ENCODE results near the gene AMMECR1.
"Not testable (repeated sequence)": the region's sequence is repeated elsewhere in the genome, so short reads cannot be mapped to it uniquely, and the experiment has no call there.

Gene AMMECR1

GRCh38 chrX:110257889-110258288, 60.0 kb downstream of the AMMECR1 start:
- no peak for DNase-seq

- DNase-seq: no peak
Observed at GRCh38 chrX:110252711-110253110, 65.2 kb downstream of the AMMECR1 start.

DNA sequence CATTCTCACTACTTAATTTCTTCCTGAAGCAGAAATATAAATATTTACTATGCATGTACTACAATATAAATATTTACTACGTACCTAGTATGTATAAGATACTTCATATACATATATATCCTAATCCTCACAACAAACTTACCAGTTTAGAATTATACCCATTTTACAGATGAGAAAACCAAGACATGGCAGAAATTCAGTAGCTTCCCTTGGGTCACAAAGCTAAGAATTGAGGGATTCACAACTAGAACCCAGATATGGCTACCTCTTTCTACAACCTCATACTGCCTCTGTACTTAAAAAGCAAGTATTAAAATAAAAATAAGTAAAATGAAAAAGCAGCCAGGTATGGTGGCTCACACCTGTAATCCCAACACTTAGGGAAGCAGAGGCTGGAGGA, 65.9 kb downstream of the AMMECR1 start:
- DNase-seq: no peak

GRCh38 chrX:110251526-110251925, 66.4 kb downstream of the AMMECR1 start:
- no peak for DNase-seq

GRCh38 chrX:110250847-110251246, 67.0 kb downstream of the AMMECR1 start:
- no peak for DNase-seq

DNA sequence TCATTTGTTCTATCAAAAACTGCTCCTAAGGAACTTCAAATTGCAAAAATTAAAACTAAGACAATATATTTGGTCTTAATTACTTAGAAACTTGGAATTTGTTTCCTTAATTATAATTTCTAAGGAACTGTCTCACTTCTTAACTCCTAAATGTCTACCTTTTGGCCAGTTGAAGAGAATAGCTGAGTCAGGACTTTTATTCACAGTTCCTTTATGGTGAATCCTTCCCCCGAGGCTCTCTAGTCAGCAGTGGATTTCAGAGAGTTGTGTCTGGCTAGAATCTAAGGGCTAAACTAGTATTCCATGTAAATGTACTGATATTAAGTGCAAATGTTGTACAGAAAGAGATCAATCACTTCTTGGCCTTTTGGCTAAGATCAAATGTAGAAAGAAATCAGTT, 69.3 kb downstream of the AMMECR1 start:
- no peak for DNase-seq

- no peak for DNase-seq
Observed at GRCh38 chrX:110245011-110245410, 72.9 kb downstream of the AMMECR1 start.

GRCh38 chrX:110242371-110242770, 75.5 kb downstream of the AMMECR1 start:
- no peak for DNase-seq

DNA sequence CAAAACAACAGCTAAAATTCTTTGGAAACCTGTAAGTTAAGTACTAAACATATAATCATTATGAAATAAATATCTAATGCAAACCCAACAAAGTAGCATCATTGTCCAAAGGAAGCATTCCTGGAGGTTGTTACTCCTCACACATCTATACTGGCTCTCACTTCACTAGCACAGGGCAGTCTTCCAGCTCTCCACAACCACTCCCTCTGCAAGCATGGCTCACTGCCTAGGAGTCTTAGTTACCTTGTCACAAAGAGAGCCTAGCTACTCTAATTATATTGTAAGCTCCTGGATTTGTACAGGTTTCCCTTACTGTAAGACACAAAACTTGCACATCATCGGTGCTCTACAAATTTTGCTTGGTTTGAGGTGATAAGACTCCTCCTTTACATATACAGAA, 76.1 kb downstream of the AMMECR1 start:
- no peak for DNase-seq

DNA sequence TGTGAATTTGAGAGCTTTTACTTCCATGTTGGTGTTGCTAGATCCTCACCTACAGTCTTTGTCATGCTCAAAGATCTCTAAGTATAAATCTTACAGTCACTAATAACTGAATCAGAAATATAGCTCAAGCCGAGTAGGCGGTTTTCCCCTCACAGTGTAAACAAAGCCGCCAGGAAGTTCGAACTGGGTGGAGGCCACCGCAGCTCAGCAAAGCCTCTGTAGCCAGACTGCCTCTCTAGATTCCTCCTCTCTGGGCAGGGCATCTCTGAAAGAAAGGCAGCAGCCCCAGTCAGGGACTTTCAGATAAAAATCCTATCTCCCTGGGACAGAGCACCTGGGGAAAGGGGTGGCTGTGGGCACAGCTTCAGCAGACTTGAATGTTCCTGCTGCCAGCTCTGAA, 79.6 kb downstream of the AMMECR1 start:
- DNase-seq: peak; percentile 40

- not testable (repeated sequence) for DNase-seq
Observed at GRCh38 chrX:110231485-110231884, 86.4 kb downstream of the AMMECR1 start.

DNA sequence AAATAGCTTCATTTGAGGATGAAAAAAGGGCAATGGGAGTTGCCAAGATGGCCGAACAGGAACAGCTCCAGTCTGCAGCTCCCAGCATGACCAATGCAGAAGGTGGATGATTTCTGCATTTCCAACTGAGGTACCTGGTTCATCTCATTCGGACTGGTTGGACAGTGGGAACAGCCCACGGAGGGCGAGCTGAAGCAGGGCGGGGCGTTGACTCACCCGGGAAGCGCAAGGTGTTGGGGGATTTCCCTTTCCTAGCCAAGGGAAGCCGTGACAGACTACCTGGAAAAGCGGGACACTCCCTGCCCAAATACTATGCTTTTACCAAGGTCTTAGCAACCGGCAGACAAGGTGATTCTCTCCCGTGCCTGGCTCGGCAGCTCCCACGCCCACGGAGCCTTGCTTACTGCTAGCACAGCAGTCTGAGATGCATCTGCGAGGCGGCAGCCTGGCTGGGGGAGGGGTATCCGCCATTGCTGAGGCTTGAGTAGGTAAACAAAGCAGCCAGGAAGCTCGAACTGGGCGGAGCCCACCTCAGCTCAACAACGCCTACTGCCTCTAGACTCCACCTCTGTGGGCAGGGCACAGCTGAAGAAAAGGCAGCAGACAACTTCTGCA, 88.3 kb downstream of the AMMECR1 start:
- not testable (repeated sequence) for DNase-seq

- DNase-seq: no peak
Observed at GRCh38 chrX:110228453-110228852, 89.4 kb downstream of the AMMECR1 start.

GRCh38 chrX:110226931-110227330, 91.0 kb downstream of the AMMECR1 start:
- no peak for DNase-seq

GRCh38 chrX:110224926-110225617, 92.8 kb downstream of the AMMECR1 start:
- no peak for DNase-seq

GRCh38 chrX:110222497-110223257, 95.2 kb downstream of the AMMECR1 start:
- DNase-seq: no peak

DNA sequence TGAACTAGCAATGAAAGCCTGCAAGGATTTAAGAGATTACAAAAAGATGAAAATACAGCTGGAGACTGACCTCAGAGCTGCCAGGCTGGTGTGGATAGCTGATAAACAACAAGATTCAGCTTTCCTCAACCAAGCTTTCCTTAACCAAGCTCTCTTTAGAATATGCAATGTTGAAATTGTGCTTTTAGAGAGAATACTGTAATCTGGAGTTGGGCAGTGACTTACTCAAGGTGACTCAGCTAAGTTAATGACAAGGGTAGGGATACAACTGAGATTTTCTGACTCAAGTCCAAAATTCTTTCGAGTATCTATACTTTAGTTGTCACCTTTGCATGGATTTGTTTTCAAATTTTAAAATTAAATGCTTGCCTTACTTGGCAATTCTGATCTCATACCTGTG, 98.0 kb downstream of the AMMECR1 start:
- DNase-seq: peak; percentile 49

DNA sequence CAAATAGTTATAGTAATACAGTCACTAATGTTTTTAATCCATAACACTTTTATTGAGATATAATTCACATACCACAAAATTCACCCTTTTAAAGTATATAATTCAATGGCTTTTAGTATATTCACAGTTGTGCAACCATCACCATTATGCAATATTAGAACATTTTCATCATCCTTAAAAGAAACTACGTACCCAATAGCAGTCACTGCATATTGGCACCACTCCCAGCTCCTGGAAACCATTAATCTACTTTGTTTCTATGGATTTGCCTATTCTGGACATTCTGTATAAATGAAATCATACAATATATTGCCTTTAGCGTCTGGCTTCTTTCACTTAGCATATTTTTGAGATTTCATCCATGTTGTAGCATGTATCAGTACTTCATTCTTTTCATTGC, 99.3 kb downstream of the AMMECR1 start:
- DNase-seq: no peak

DNA sequence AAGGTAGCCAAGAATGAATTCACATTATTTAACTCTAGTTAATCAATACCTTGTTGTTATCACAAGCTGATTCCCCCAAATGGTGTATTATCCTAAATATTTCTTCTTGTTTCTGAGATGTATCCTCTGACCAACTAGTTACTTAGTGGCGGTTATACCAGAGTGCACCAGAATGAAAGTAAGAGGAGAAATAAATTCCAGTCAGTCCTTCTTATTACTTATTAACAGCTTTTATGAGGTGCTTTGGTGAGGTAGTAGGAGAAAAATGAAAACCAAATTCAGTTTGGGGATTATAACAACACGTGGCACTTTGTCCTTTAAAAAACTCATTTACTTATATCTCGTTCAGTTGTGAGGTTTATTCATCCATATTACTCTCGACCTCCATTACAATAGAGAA, 101.9 kb downstream of the AMMECR1 start:
- no peak for DNase-seq

- DNase-seq: peak; percentile 31
Observed at GRCh38 chrX:110215411-110215810, 102.5 kb downstream of the AMMECR1 start.

DNA sequence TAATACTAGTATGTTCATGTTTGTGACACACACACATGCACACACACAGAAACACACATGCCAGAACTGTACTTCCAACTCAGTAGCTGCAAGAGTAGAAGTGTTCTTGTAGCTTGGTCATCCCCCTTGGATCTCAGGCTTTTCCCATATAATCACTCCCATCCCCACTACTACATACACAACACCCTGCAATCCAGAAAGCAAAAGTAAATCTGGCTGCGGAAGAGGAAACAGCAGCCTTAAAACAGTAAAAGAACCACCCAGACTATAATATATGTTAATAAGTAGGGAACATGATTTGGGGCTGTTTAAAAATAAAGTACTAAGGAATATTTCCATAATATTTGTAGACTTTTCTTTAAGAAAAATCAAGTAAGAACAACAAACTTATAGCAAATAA, 103.2 kb downstream of the AMMECR1 start:
- no peak for DNase-seq

- no peak for DNase-seq
Observed at GRCh38 chrX:110213183-110213582, 104.7 kb downstream of the AMMECR1 start.

GRCh38 chrX:110212299-110212698, 105.6 kb downstream of the AMMECR1 start:
- DNase-seq: no peak

DNA sequence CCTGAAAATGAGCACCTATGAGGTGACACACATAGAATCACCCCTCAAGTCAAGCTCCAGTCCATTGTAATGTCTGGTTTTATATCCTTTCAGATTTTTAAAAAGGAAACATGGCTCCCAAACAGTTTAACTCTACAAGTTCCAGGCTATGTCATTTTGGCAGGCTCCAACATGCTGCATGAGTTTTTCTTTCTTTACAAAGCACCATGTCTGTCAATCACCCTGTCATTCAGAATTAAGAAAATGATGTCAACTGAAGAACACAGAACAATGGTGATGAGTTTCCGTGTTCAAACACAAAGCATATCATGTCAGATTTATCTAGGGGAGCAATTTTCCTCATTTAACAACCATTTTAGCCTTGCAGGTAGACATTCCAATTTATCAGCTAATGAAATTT, 106.5 kb downstream of the AMMECR1 start:
- DNase-seq: no peak
